HG03457 (cell line): ENCODE data around the gene ZHX3.

ENCODE experiments used
- ATAC-seq: cut with Tn5 transposase; IDR thresholded peaks from one replicate; pipeline ENCODE4 v1.9.1; 2021; ENCODE audit warnings: moderate number of reproducible peaks; ENCODE audit not compliant: unreplicated experiment

Gene ZHX3

GRCh38 chr20:41161886-41162285 is 155.6 kb downstream of the ZHX3 start:
- ATAC-seq = no peak

- no peak for ATAC-seq
Measured at GRCh38 chr20:41160686-41161085, 156.8 kb downstream of the ZHX3 start.

GRCh38 chr20:41159547-41159946 is 158.0 kb downstream of the ZHX3 start:
- no peak for ATAC-seq

DNA sequence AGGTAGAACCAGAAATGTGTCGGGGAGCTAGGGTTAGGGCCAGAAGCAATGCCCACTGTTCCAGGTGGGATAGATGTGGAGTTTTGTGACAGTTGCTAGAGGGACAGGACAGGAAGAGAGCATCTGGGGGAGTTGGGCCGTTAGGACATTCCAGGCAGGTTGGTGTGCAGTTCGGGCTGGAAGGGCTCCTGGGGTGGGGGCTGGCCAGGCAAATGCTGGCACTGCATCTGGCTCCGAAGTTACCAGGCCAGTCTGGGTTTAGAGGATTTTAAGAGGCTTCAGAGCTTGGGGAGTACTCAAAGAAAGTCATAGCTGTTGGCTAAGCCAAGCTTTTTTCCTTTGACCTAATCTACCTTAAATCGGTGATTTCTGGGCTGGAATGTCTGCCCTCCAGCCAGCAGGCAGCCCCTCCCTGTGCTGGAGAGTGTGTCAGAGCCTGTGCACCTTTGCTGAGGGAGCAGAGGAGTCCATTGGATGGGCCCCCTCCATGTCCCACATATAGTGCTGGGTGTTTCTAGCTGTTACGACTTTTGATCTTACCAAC is 159.4 kb downstream of the ZHX3 start:
- no peak for ATAC-seq

DNA sequence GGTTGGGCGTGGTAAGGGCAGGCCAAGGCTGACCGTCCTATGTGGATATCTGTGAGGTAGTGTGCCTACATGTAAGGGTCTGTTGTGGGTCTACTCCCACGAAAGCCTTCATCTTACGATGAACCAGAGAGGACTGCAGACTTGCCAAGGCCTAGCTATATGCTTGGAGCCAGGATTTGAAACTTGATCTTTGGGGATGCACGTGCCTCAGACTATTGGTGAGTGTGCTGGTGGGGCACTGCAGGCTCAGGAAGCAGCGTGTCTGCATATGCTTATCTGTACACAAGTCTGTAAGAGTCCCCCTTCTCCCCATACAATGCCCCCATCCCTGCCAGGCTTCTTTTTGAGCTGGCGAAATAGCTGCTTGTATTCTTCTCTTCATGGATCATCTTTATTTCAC is 162.3 kb downstream of the ZHX3 start:
- ATAC-seq = no peak

- ATAC-seq = no peak
Measured at GRCh38 chr20:41154436-41155176, 162.9 kb downstream of the ZHX3 start.

DNA sequence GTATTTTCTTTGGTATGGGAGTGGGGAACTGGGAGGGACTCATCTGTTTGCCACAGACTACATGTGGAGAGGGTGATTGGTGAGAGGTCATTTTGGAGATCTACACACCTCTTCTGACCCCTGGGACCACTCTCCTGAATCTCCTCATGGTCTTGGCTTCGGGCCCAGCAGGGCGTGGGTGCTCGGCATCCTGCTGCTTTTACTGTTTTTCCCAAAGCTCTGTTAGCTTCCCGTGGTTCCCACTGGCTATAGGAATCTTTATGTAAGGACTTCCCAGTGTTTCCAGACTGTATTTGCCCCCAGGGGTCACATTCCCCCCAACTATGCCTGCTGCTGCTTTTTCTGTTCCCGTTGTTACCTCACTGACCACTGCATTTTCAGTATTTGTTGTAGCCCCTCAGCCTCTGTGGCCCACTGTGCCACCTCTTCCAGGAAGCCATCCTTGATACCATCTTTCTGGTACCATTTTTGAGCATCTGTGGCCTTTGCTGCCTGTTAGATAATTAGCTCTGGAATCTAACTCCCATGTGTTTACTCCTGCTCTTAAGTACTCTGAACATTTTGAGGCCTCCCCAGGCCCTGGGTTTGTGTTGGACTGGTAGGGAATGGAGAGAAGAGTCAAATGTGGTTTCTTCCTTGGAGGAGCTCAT is 165.3 kb downstream of the ZHX3 start:
- ATAC-seq = no peak

DNA sequence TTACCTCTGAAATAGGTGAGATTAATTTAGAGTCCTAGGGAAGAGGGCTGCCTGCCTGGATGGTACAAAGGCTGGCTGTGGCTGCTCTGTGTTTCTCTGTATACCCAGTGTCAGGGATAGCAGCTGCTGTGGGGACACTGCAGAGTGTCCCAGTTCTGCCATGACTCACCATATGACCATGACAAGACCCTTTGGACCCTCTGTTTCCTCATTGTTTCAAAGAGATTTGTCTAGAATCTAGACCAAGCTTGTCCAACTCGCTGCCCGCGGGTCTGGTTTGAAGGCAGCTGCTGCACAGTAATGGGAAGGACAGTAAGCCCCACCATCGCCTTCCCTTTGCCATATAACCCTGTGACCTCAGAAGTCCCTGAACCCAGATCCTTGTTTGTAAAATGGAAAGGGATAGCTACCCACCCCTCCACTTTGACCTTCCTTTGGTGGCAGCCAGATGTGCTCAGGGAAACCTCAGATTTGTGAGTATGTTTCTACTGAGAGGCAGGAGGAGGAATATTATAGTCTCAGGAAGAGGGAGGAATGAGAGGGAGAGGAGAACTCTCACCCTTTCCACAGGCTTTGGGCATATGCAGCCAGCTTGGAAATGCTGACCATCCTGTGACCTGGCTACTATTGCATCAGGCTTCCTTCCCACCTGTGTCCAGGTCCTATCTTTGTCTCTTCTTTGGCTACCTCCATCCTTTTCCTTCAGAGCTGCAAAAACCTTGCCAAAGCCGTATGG is 166.2 kb downstream of the ZHX3 start:
- ATAC-seq = no peak

GRCh38 chr20:41150664-41151063 is 166.9 kb downstream of the ZHX3 start:
- no peak for ATAC-seq

DNA sequence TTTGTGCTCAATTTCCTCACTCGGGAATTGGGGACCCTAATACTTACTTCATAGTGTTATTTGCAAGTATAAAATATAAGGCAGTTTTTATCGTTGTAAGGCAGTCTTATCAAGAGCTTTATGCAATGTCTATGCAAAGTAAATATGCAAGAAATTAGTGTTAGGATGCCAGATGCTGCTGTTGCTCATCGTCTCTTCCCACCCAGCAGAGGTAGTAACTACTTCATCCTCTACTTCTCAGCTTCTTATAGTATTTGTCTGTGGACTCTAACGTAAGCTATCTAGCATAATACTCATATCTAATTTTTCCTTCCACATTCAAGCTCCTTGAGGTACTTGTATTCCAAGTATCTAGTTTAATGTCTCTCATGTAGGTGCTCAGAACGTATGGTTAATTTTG is 168.6 kb downstream of the ZHX3 start:
- ATAC-seq = no peak

DNA sequence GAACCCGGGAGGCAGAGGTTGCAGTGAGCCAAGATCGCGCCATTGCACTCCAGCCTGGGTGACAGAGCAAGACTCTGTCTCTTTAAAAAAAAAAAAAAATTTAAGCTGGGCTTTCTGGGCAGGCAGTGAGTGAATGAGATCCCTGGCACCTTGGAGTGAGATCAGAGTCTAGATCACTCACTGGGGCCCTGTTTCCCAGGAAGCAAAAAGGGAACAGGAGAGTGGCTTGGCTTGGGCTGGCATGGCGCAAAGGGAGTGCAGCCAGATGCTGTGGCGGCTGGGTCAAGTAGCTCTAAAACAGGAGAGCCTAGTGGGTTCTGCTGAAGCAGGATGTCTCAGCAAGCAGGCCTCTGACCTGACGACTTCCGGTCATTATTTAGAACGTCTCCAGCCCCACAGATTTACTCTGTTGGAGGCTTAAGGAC is 169.8 kb downstream of the ZHX3 start:
- no peak for ATAC-seq

GRCh38 chr20:41145821-41146620 is 171.5 kb downstream of the ZHX3 start:
- ATAC-seq = no peak

DNA sequence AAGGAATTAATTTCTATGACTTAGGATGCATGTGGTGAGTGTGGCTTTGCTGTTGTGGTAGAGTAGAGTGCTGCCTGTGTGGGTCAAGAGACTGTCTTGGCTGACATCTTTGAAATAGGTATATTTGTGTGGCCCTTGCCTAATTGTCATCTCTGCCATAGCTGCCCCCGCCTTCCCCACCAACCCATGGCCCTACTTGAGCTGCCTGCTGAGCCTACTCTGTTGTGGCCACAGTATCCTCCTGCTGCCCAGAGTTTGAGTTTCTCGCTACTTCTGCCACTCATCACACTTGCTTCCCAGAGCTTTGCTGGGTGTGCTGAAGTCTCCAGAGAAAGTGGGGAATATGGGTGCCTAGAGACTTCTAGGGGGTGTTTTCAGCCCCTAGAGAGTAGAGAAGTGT is 172.2 kb downstream of the ZHX3 start:
- no peak for ATAC-seq

- ATAC-seq = no peak
Measured at GRCh38 chr20:41143354-41143753, 174.2 kb downstream of the ZHX3 start.

- no peak for ATAC-seq
Measured at GRCh38 chr20:41142919-41143318, 174.6 kb downstream of the ZHX3 start.

- no peak for ATAC-seq
Measured at GRCh38 chr20:41142245-41142644, 175.3 kb downstream of the ZHX3 start.

DNA sequence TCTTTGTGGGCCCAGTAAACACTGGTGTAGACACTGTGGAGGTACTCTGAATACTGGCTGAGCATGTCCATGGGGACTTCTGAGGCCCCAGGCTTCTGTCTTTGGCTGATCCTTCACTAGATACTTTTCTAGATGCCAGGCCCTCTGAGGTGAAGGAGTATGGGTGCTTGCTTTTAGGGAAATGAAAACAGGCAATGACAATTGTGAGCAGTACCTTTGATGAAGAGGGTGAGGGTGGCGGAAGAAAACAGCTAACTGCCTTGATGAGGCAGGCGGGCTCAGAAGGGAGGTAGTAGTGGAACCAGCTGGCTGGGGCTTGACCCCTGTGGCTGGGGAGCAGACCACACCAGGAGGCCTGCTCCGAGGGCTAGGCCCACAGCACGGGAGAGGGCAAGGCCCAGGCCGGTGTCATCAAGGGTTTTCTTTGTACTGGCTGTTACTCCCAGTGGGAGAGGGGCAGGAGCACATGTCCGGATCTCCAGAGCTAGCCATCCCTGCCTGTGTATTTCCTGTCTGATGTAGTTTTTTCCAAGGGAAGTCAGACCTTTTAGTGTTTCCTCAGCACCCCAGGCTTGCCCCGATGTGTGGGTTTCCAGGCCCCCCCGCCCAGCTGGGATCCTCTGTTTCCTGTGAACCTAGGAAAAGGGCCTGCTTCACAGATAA is 176.2 kb downstream of the ZHX3 start:
- ATAC-seq = no peak

DNA sequence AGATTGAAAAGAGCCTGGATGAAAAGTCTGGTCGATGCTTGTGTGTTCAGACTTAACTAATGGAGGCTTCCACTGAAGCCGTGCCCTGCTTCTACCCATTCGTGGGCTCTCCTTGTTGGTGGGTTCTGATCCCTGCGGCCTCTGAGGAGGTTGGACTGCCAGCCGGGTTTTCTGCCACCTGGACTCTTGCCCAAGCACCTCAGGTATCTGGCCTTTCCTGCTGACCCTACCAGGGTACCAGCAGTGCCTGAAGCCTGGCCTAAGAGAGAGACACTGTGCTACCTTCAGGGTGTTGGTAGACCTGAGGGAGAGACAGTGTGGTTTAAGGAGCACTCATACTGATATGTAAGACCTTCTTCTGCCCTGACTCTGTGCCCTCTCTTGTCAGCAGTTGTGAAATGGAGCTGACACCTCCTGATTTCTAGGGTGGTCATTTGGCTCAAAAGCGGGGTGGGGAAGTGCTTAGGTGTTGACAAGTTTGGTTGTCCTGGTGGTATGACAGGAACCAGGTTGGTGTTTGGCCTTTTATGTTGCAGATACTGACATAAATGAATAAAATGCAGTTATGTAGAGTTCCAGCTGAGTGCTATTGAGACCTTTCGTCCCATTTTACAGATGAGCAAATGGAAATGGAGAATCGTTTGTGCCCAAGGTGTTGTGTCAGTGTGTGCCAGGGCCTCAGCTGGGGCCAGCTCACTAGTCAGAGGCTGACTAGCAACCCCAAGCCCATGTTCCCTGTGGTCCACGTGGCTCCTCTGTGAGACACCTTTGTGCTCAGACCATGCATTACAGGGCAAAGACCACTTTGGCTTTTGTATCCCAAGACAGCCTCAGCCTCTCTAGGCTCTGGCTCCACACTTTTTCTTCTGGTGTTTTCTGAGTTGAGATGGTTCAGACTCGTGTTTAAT is 177.1 kb downstream of the ZHX3 start:
- ATAC-seq = no peak
